Measurements from ENCODE around the gene PRKG1. TPM values are rescaled to one million over a fixed set of nuclear protein-coding genes. Genes with fewer than 3 reads are reported as not detected.

The PRKG1 gene
- total RNA-seq, 1 donor from 2014 or later, result 26.4 TPM

DNA sequence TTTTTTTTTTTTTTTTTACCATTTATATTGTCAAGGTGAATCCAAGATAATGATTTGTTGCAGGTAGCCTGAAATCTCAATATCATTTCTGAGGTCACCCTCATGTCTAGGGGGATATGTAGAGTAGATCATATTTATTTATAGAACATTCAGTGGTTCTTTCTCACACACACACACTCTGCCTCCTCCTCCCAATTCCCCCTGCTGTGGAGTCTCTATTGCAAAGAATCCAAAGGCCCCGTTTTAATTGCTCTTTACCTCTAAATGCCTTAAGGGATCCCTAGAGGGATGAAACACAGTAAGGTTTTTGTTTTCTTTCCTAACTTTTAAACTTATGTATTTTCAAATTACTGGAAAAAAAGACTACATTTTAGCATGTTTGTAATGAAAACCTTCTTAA lies 170.0 kb downstream of the PRKG1 start:
- H3K4me2 ChIP-seq, result peak overlapping the region; percentile 80
- no peaks in the 10 kb centered on the region for H3K79me2 ChIP-seq (ENCODE audit: low read depth)
- TF ChIP-seq EZH2phosphoT487 (IDR thresholded peaks at IDR 0.05), result no peak
- no peak for TF ChIP-seq EZH2 (IDR thresholded peaks at IDR 0.05)
- TF ChIP-seq, protein P1, sequence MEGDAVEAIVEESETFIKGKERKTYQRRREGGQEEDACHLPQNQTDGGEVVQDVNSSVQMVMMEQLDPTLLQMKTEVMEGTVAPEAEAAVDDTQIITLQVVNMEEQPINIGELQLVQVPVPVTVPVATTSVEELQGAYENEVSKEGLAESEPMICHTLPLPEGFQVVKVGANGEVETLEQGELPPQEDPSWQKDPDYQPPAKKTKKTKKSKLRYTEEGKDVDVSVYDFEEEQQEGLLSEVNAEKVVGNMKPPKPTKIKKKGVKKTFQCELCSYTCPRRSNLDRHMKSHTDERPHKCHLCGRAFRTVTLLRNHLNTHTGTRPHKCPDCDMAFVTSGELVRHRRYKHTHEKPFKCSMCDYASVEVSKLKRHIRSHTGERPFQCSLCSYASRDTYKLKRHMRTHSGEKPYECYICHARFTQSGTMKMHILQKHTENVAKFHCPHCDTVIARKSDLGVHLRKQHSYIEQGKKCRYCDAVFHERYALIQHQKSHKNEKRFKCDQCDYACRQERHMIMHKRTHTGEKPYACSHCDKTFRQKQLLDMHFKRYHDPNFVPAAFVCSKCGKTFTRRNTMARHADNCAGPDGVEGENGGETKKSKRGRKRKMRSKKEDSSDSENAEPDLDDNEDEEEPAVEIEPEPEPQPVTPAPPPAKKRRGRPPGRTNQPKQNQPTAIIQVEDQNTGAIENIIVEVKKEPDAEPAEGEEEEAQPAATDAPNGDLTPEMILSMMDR (IDR thresholded peaks at IDR 0.05), result no peak
- H3K4me1 Mint-ChIP-seq, result peaks cover 73% of the 10 kb centered on the region
- peak overlapping the region; percentile 41 for H3K4me3 ChIP-seq
- H3K4me3 Mint-ChIP-seq, result peak overlapping the region; percentile 31
- H3K4me1 ChIP-seq, result peaks cover 69% of the 10 kb centered on the region
- H3K9me3 ChIP-seq (ENCODE audit: low read depth), result no peaks in the 10 kb centered on the region
- H3K27me3 ChIP-seq, result no peaks in the 10 kb centered on the region
- no peaks in the 10 kb centered on the region for H4K20me1 ChIP-seq (ENCODE audit: low read depth)
- H3K9ac ChIP-seq, result no peak overlapping the region
- peak overlapping the region; percentile 93 for H3K27ac ChIP-seq
- peaks cover under 1% of the 10 kb centered on the region for H3K36me3 ChIP-seq
- peaks cover 2% of the 10 kb centered on the region for H3K27me3 Mint-ChIP-seq (ENCODE audit: insufficient read depth, low read depth)
- H3F3A ChIP-seq (ENCODE audit: low read depth), result peaks cover 34% of the 10 kb centered on the region
- peak overlapping the region; percentile 84 for H3K27ac Mint-ChIP-seq
- no peaks in the 10 kb centered on the region for H3K9me3 Mint-ChIP-seq
- peak; percentile 70 for DNase-seq (ENCODE audit: low spot score)
- no peak overlapping the region for H2AFZ ChIP-seq (replicated peaks)
- H3K36me3 Mint-ChIP-seq, result no peaks in the 10 kb centered on the region

- peak overlapping the region; percentile 80 for H3K4me2 ChIP-seq
- H3K9ac ChIP-seq, result no peak overlapping the region
- H3F3A ChIP-seq (ENCODE audit: low read depth), result peaks cover 34% of the 10 kb centered on the region
- H3K4me3 Mint-ChIP-seq, result peak overlapping the region; percentile 31
- no peaks in the 10 kb centered on the region for H3K9me3 ChIP-seq (ENCODE audit: low read depth)
- H3K27me3 Mint-ChIP-seq (ENCODE audit: insufficient read depth, low read depth), result peaks cover 2% of the 10 kb centered on the region
- peak overlapping the region; percentile 84 for H3K27ac Mint-ChIP-seq
- no peaks in the 10 kb centered on the region for H3K79me2 ChIP-seq (ENCODE audit: low read depth)
- H3K4me3 ChIP-seq, result peak overlapping the region; percentile 41
- TF ChIP-seq EZH2phosphoT487 (IDR thresholded peaks at IDR 0.05), result no peak
- no peaks in the 10 kb centered on the region for H3K36me3 Mint-ChIP-seq
- peaks cover 71% of the 10 kb centered on the region for H3K4me1 ChIP-seq
- H3K4me1 Mint-ChIP-seq, result peaks cover 74% of the 10 kb centered on the region
- H3K27me3 ChIP-seq, result no peaks in the 10 kb centered on the region
- no peaks in the 10 kb centered on the region for H3K9me3 Mint-ChIP-seq
- H2AFZ ChIP-seq (replicated peaks), result no peak overlapping the region
- H4K20me1 ChIP-seq (ENCODE audit: low read depth), result no peaks in the 10 kb centered on the region
- H3K36me3 ChIP-seq, result no peaks in the 10 kb centered on the region
- H3K27ac ChIP-seq, result peak overlapping the region; percentile 93
- DNase-seq (ENCODE audit: low spot score), result peak; percentile 81
Observed at GRCh38 chr10:51244748-51245490, 170.6 kb downstream of the PRKG1 start.

DNA sequence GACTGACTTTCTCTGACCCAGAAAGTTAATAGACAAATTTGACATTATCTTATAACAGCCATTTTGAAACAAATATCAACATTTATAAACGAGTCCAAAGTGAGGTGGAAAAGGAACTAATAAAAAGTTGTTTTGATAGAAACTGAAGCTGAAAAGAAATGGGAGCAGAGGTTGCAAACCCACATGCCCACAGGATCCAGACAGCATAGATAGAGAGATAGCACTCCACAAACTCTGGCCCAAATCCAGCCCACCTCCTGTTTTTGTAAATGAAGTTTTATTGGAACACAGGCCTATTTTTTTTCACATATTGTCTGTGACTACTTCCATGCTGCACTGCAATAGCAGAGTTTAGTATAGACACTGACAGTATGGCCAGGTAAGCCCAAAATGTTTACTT lies 171.9 kb downstream of the PRKG1 start:
- H3K27ac Mint-ChIP-seq, result peak overlapping the region; percentile 99
- no peaks in the 10 kb centered on the region for H3K36me3 Mint-ChIP-seq
- TF ChIP-seq EZH2phosphoT487 (IDR thresholded peaks at IDR 0.05) (no peak), EZH2 (IDR thresholded peaks at IDR 0.05) (no peak)
- TF ChIP-seq, protein P1 (IDR thresholded peaks at IDR 0.05), result no peak
- H3K9me3 Mint-ChIP-seq, result no peaks in the 10 kb centered on the region
- H2AFZ ChIP-seq (replicated peaks), result no peak overlapping the region
- no peaks in the 10 kb centered on the region for H3K79me2 ChIP-seq (ENCODE audit: low read depth)
- no peaks in the 10 kb centered on the region for H3K36me3 ChIP-seq
- no peaks in the 10 kb centered on the region for H4K20me1 ChIP-seq (ENCODE audit: low read depth)
- H3K4me3 Mint-ChIP-seq, result no peak overlapping the region
- H3K27me3 ChIP-seq, result no peaks in the 10 kb centered on the region
- H3K27me3 Mint-ChIP-seq (ENCODE audit: insufficient read depth, low read depth), result peaks cover 2% of the 10 kb centered on the region
- H3K4me2 ChIP-seq, result no peak overlapping the region
- H3K4me1 Mint-ChIP-seq, result peaks cover 70% of the 10 kb centered on the region
- H3F3A ChIP-seq (ENCODE audit: low read depth), result peaks cover 25% of the 10 kb centered on the region
- no peak overlapping the region for H3K9ac ChIP-seq
- H3K27ac ChIP-seq, result no peak overlapping the region
- DNase-seq (ENCODE audit: low spot score), result no peak
- peaks cover 67% of the 10 kb centered on the region for H3K4me1 ChIP-seq
- no peaks in the 10 kb centered on the region for H3K9me3 ChIP-seq (ENCODE audit: low read depth)
- H3K4me3 ChIP-seq, result no peak overlapping the region

GRCh38 chr10:51250278-51250920 lies 176.1 kb downstream of the PRKG1 start:
- H3F3A ChIP-seq (ENCODE audit: low read depth), result peaks cover 7% of the 10 kb centered on the region

More at GRCh38 chr10:51250278-51250920, 176.1 kb downstream of the PRKG1 start:
- no peak for DNase-seq (ENCODE audit: low spot score)
- Histone ChIP-seq H3K9me3 (ENCODE audit: low read depth) (no peaks in the 10 kb centered on the region), H3K4me2 (no peak overlapping the region), H3K9ac (no peak overlapping the region), H3K4me3 (no peak overlapping the region), H3K79me2 (ENCODE audit: low read depth) (no peaks in the 10 kb centered on the region), H3K4me1 (peaks cover 32% of the 10 kb centered on the region), H3K27ac (no peak overlapping the region), H2AFZ (replicated peaks) (no peak overlapping the region), H3K27me3 (no peaks in the 10 kb centered on the region), H4K20me1 (ENCODE audit: low read depth) (no peaks in the 10 kb centered on the region), H3K36me3 (no peaks in the 10 kb centered on the region)
- Mint-ChIP-seq H3K27ac (no peak overlapping the region), H3K36me3 (no peaks in the 10 kb centered on the region), H3K4me3 (no peak overlapping the region), H3K9me3 (no peaks in the 10 kb centered on the region), H3K4me1 (peaks cover 36% of the 10 kb centered on the region), H3K27me3 (ENCODE audit: insufficient read depth, low read depth) (no peaks in the 10 kb centered on the region)
- TF ChIP-seq EZH2phosphoT487 (IDR thresholded peaks at IDR 0.05) (no peak), EZH2 (IDR thresholded peaks at IDR 0.05) (no peak)
- TF ChIP-seq, protein P1 (IDR thresholded peaks at IDR 0.05), result no peak
